ENCODE measurements around the gene DERA.

- TF ChIP-seq, protein P1, sequence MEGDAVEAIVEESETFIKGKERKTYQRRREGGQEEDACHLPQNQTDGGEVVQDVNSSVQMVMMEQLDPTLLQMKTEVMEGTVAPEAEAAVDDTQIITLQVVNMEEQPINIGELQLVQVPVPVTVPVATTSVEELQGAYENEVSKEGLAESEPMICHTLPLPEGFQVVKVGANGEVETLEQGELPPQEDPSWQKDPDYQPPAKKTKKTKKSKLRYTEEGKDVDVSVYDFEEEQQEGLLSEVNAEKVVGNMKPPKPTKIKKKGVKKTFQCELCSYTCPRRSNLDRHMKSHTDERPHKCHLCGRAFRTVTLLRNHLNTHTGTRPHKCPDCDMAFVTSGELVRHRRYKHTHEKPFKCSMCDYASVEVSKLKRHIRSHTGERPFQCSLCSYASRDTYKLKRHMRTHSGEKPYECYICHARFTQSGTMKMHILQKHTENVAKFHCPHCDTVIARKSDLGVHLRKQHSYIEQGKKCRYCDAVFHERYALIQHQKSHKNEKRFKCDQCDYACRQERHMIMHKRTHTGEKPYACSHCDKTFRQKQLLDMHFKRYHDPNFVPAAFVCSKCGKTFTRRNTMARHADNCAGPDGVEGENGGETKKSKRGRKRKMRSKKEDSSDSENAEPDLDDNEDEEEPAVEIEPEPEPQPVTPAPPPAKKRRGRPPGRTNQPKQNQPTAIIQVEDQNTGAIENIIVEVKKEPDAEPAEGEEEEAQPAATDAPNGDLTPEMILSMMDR (IDR thresholded peaks at IDR 0.05; ENCODE audit: low read length), result no peak
- no peak for TF ChIP-seq EZH2 (IDR thresholded peaks at IDR 0.05; ENCODE audit: borderline replicate concordance, low read length)
Observed at GRCh38 chr12:15863372-15863771, 47.8 kb upstream of the DERA start.

Data from OCI-LY1 (cell line).